ENCODE data around the gene TAF4. TPM values are rescaled to one million over a fixed set of nuclear protein-coding genes. Genes with fewer than 3 reads are reported as not detected.
"Not testable (repeated sequence)": the region's sequence is repeated elsewhere in the genome, so short reads cannot be mapped to it uniquely, and the experiment has no call there.

TAF4 gene
- total RNA-seq, 6 experiments from 2014 or later = 9.0 to 13.0 (median 11.3) TPM

DNA sequence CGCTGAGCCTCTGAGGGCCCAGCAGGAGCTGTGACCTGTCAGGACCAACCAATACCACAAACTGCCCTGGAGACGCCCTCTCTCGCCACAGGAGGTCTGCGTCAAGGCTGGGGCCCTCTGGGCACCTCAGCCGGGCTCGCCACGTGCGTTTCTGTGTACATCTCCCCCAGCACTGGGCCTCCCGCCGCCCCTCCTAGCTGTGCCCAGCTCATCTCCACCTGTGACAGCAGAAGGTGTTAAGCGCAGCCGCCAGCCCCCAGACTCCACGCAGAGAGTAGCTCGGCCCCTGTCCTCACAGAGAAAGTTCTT lies 91.4 kb downstream of the TAF4 start:
- peaks cover 0 to 19% (median 7%) of the 10 kb centered on the region in 4 donors for H3K36me3 ChIP-seq
- DNase-seq (no peak), ATAC-seq (no peak)
- H3K4me1 ChIP-seq = no peaks in the 10 kb centered on the region
- no peaks in the 10 kb centered on the region for H3K9me3 ChIP-seq
- no peaks in the 10 kb centered on the region for H3K27me3 ChIP-seq
- WGBS (ENCODE audit: insufficient coverage, low coverage, low lambda C conversion rate, missing lambda C conversion rate) = 92% methylated on average over 4 of the region's 14 CpGs
- intact Hi-C loops (cut with DNase I) = no loop called here
- no peak overlapping the region for H3K27ac ChIP-seq
- no peak for TF ChIP-seq POLR2A (IDR thresholded peaks at IDR 0.05)
- TF ChIP-seq, protein P1, sequence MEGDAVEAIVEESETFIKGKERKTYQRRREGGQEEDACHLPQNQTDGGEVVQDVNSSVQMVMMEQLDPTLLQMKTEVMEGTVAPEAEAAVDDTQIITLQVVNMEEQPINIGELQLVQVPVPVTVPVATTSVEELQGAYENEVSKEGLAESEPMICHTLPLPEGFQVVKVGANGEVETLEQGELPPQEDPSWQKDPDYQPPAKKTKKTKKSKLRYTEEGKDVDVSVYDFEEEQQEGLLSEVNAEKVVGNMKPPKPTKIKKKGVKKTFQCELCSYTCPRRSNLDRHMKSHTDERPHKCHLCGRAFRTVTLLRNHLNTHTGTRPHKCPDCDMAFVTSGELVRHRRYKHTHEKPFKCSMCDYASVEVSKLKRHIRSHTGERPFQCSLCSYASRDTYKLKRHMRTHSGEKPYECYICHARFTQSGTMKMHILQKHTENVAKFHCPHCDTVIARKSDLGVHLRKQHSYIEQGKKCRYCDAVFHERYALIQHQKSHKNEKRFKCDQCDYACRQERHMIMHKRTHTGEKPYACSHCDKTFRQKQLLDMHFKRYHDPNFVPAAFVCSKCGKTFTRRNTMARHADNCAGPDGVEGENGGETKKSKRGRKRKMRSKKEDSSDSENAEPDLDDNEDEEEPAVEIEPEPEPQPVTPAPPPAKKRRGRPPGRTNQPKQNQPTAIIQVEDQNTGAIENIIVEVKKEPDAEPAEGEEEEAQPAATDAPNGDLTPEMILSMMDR (IDR thresholded peaks at IDR 0.05) = no peak
- H3K4me3 ChIP-seq = no peak overlapping the region

DNA sequence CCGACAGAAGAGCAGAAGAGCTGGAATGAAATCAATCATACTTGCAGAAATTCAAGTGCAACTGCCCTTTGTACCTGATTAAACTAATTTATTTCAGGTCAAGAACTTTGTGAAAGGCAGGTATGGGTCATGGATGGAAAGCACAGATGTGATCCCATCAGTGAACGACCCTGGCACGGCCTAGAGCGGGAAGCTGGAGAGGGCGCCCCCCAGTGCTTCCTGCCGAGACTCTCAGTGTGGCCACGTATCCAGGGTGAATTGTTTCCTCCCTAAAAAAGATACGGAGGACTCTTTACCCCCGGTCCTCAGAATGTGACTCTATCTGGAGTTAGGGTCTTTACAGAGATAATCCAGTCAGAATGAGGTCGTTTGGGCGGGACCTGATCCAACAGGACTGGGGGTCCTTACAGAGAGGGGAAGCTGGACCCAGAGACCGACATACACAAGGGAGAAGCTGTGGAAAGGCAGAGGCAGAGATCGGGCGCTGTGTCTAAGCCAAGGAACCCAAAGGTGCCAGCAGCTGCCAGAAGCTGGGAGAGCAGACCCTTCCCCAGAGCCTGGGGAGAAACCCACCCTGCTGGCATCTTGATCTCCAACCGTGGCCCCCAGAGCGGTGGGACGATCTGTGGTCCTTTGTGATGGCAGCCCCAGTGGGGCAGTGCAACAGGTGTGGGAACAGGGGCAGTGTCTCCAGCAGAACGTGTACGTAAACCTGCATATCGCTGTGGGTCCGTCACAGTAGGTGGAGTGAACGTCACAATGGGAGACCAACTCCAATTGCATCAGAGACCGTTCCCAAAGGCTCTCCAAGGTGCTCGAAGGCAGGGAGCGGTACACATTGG lies 91.9 kb downstream of the TAF4 start:
- Histone ChIP-seq H3K9me3 (no peaks in the 10 kb centered on the region), H3K4me1 (no peaks in the 10 kb centered on the region), H3K36me3 (peaks cover 0 to 19% (median 7%) of the 10 kb centered on the region in 4 donors), H3K4me3 (no peak overlapping the region), H3K27ac (no peak overlapping the region), H3K27me3 (no peaks in the 10 kb centered on the region)
- no peak for ATAC-seq
- WGBS (ENCODE audit: insufficient coverage, low coverage, low lambda C conversion rate, missing lambda C conversion rate) = 100% methylated on average over 6 of the region's 25 CpGs
- intact Hi-C loops (cut with DNase I) = no loop called here
- TF ChIP-seq, protein P1 (IDR thresholded peaks at IDR 0.05) = no peak
- TF ChIP-seq POLR2A (IDR thresholded peaks at IDR 0.05) = no peak
- no peak for DNase-seq

DNA sequence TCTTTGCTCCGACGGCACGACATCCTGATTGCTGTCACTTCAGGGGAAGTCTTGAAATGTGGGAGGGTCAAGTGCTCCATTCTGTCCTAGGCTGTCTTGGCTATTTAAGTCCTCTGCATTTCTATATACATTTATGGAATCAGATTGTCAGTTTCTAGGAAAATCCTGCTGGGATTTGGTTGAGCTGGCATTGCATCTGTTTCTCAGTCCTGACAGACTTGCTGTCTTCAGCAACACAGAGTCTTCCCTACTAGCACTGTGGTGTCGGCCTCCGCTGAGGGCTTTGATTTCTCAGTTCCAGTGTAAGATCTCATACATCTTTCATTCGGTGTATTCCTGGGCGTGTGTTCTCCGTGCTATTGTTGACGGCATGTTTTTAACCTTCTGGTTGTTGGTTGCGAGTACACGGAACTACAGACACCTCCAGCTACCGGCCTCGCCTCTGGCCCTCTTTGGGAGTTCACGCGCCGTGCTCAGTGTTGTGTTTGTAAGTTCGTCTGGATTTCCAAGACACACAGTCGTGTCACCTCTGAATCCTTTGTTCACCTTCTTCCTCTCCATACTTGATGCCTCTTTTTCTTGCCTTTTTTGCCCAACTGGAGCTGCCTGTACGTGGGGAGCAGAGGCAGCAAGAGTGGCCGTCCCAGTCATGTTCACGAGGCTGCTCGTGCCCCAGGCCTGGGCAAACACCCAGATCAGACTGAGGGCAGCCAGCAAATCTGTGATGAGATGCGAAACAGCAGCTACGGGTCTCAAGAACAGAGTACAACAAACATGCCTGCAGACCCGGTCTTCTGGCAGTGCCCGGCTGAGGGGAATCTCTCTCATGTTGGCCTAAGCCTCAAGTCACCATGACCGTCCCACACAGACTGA lies 92.8 kb downstream of the TAF4 start:
- intact Hi-C loops (cut with DNase I) = no loop called here
- H3K4me3 ChIP-seq = no peak overlapping the region
- H3K27ac ChIP-seq = no peak overlapping the region
- no peaks in the 10 kb centered on the region for H3K9me3 ChIP-seq
- DNase-seq = no peak
- no peak for TF ChIP-seq POLR2A (IDR thresholded peaks at IDR 0.05)
- TF ChIP-seq, protein P1 (IDR thresholded peaks at IDR 0.05) = no peak
- H3K36me3 ChIP-seq = peaks cover 0 to 19% (median 7%) of the 10 kb centered on the region in 4 donors
- no peaks in the 10 kb centered on the region for H3K27me3 ChIP-seq
- no peaks in the 10 kb centered on the region for H3K4me1 ChIP-seq
- ATAC-seq = no peak
- 86% methylated on average over 14 of the region's 27 CpGs for WGBS (ENCODE audit: insufficient coverage, low coverage, low lambda C conversion rate, missing lambda C conversion rate)

DNA sequence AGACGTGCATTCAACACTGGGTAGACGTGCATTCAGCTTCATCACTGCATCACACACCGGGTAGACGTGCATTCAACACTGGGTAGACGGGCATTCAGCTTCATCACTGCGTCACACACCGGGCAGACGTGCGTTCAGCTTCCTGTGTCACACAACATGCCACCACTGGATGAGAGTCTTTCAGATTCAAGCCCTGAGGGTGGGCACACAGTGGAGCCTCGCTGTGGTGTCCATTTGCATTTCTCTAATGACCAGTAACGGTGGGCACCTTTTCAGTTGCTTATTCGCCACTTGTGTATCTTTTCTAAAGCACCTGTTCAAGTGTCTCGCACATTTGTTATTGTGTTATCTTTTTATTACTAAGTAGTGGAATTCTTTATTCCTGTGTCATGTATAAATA lies 94.1 kb downstream of the TAF4 start:
- intact Hi-C loops (cut with DNase I); H3K27ac ChIP-seq; H3K4me1 ChIP-seq; H3K4me3 ChIP-seq; H3K27me3 ChIP-seq; H3K9me3 ChIP-seq; ATAC-seq; DNase-seq: not testable (repeated sequence)
- H3K36me3 ChIP-seq = peaks cover 0 to 18% (median 7%) of the 10 kb centered on the region in 4 donors
- WGBS (ENCODE audit: insufficient coverage, low coverage, low lambda C conversion rate, missing lambda C conversion rate) = 87% methylated on average over 7 of the region's 13 CpGs

DNA sequence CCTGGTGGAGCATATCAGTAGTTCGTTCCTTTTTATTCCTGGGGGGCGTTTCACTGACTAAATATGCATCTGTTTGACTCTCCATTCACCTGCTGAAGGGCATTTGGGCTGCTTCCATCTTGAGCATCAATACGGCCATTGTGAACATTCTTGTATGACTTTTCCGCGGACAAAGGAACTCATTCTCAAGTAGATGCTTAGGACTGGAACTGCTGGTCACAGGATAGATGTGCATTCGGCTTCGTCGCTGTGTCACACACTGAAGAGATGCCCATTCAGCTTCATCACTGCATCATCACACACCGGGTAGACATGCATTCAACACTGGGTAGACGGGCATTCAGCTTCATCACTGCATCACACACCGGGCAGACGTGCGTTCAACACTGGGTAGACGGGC lies 95.3 kb downstream of the TAF4 start:
- intact Hi-C loops (cut with DNase I) = no loop called here
- WGBS (ENCODE audit: insufficient coverage, low coverage, low lambda C conversion rate, missing lambda C conversion rate) = 73% methylated on average over 8 of the region's 14 CpGs
- no peak for ATAC-seq
- Histone ChIP-seq H3K27ac (no peak overlapping the region), H3K9me3 (no peaks in the 10 kb centered on the region), H3K4me3 (no peak overlapping the region), H3K27me3 (no peaks in the 10 kb centered on the region), H3K4me1 (no peaks in the 10 kb centered on the region), H3K36me3 (peaks cover 0 to 13% (median 6%) of the 10 kb centered on the region in 4 donors)
- TF ChIP-seq POLR2A (IDR thresholded peaks at IDR 0.05) = no peak
- TF ChIP-seq, protein P1 (IDR thresholded peaks at IDR 0.05) = no peak
- no peak for DNase-seq
